Smooth muscle cell (in vitro differentiated cells): ENCODE measurements around the gene FLRT2. TPM values are rescaled to one million over a fixed set of nuclear protein-coding genes. Genes with fewer than 3 reads are reported as not detected.
A peak's percentile ranks its signal among the peaks of the same experiment; 100 is the strongest.

ENCODE experiments used
- DNase-seq: peaks from one replicate; lab custom pipeline; 2025; ENCODE audit not compliant: unreplicated experiment; lab: John Stamatoyannopoulos, UW
- H2AFZ ChIP-seq: fragments of 200-600 bp; sonication (generic); 2 replicates; pipeline ENCODE4 v1.6.0; 2016; ENCODE audit warnings: antibody characterized with exemption, low read depth, mild to moderate bottlenecking
- H3F3A ChIP-seq: fragments of 200-600 bp; sonication (generic); 2 replicates; pipeline ENCODE4 v1.6.0; 2017; ENCODE audit warnings: antibody characterized with exemption, low read depth
- H3K27ac ChIP-seq: fragments of 200-600 bp; sonication (generic); 2 replicates; pipeline ENCODE4 v1.5.1; 2016; ENCODE audit warnings: low read depth, mild to moderate bottlenecking
- H3K27me3 ChIP-seq: fragments of 200-600 bp; sonication (generic); 2 replicates; pipeline ENCODE4 v1.6.1; 2016; ENCODE audit warnings: low read depth, mild to moderate bottlenecking
- H3K36me3 ChIP-seq: fragments of 200-600 bp; sonication (generic); 2 replicates; pipeline ENCODE4 v1.5.1; 2016; ENCODE audit warnings: low read depth
- H3K4me1 ChIP-seq: fragments of 200-600 bp; sonication (generic); 2 replicates; pipeline ENCODE4 v1.5.1; 2016; ENCODE audit warnings: low read depth
- H3K4me2 ChIP-seq: fragments of 200-600 bp; sonication (generic); 2 replicates; pipeline ENCODE4 v1.6.0; 2016; ENCODE audit warnings: mild to moderate bottlenecking
- H3K4me3 ChIP-seq: fragments of 200-600 bp; sonication (generic); 2 replicates; pipeline ENCODE4 v1.5.1; 2016; ENCODE audit warnings: mild to moderate bottlenecking
- H3K79me2 ChIP-seq: fragments of 200-600 bp; sonication (generic); 2 replicates; pipeline ENCODE4 v1.6.0; 2016; ENCODE audit warnings: low read depth, mild to moderate bottlenecking
- H3K9ac ChIP-seq: fragments of 200-600 bp; sonication (generic); 2 replicates; pipeline ENCODE4 v1.6.0; 2016; ENCODE audit warnings: low read depth
- H3K9me3 ChIP-seq: fragments of 200-600 bp; sonication (generic); replicated peaks from 2 replicates; pipeline ENCODE4 v1.5.1; 2016; ENCODE audit warnings: low read depth
- H4K20me1 ChIP-seq: fragments of 200-600 bp; sonication (generic); 2 replicates; pipeline ENCODE4 v1.6.0; 2016; ENCODE audit warnings: low read depth
- CTCF ChIP-seq: fragments of 200-600 bp; sonication (generic); IDR thresholded peaks from 2 replicates; pipeline ENCODE4 v1.5.1; 2017; ENCODE audit warnings: borderline replicate concordance, mild to moderate bottlenecking, antibody characterized with exemption; ENCODE audit not compliant: insufficient read depth, poor library complexity, severe bottlenecking
- WGBS: methylation state at CpG from one replicate; pipeline ENCODE4 v1.1.7; 2016; ENCODE audit warnings: low lambda C conversion rate; 5-methylcytosine and 5-hydroxymethylcytosine counted together
- polyA plus RNA-seq: library from polyadenylated mRNA; unstranded; fragments of >200 nt; fragmentation: Nextera tagmentation; extraction: Ambion mirVana; gene quantifications from 2 replicates; pipeline ENCODE4 v1.2.1, GENCODE V29; 2016
- total RNA-seq: library from RNA; depleted of rRNA; stranded (reverse); fragments of >200 nt; gene quantifications from 2 replicates; pipeline ENCODE4 v1.2.3, GENCODE V29; 2014

FLRT2 gene
- total and polyA plus RNA-seq, 2 experiments from 2014 or later, result 52.3 to 104 TPM

- Histone ChIP-seq H4K20me1 (no peaks in the 10 kb centered on the region), H3K9ac (peak overlapping the region; percentile 9), H3K27me3 (no peaks in the 10 kb centered on the region), H2AFZ (peak overlapping the region; percentile 40), H3K4me1 (peaks cover 9% of the 10 kb centered on the region), H3K36me3 (no peaks in the 10 kb centered on the region), H3K79me2 (peaks cover 4% of the 10 kb centered on the region), H3K27ac (peak overlapping the region; percentile 82), H3K4me3 (no peak overlapping the region), H3K9me3 (no peaks in the 10 kb centered on the region), H3F3A (no peaks in the 10 kb centered on the region), H3K4me2 (peak overlapping the region; percentile 87)
- no peak for TF ChIP-seq CTCF
- DNase-seq, result no peak
- WGBS, result 91% methylated on average over 1 of the region's 1 CpG
Measured at GRCh38 chr14:85527006-85527405, 2.9 kb upstream of the FLRT2 start.

GRCh38 chr14:85527445-85528035 is 2.4 kb upstream of the FLRT2 start:
- peak overlapping the region; percentile 80 for H3K4me3 ChIP-seq
- no peaks in the 10 kb centered on the region for H3K27me3 ChIP-seq
- no peak for DNase-seq
- H3K4me2 ChIP-seq, result peak overlapping the region; percentile 87
- peak overlapping the region; percentile 82 for H3K27ac ChIP-seq
- no peaks in the 10 kb centered on the region for H3K9me3 ChIP-seq
- 47% methylated on average over 3 of the region's 3 CpGs for WGBS
- peaks cover 6% of the 10 kb centered on the region for H3K79me2 ChIP-seq
- peak overlapping the region; percentile 9 for H3K9ac ChIP-seq
- no peaks in the 10 kb centered on the region for H4K20me1 ChIP-seq
- peaks cover 12% of the 10 kb centered on the region for H3K4me1 ChIP-seq
- no peaks in the 10 kb centered on the region for H3F3A ChIP-seq
- H3K36me3 ChIP-seq, result no peaks in the 10 kb centered on the region
- TF ChIP-seq CTCF, result no peak
- H2AFZ ChIP-seq, result peak overlapping the region; percentile 40

DNA sequence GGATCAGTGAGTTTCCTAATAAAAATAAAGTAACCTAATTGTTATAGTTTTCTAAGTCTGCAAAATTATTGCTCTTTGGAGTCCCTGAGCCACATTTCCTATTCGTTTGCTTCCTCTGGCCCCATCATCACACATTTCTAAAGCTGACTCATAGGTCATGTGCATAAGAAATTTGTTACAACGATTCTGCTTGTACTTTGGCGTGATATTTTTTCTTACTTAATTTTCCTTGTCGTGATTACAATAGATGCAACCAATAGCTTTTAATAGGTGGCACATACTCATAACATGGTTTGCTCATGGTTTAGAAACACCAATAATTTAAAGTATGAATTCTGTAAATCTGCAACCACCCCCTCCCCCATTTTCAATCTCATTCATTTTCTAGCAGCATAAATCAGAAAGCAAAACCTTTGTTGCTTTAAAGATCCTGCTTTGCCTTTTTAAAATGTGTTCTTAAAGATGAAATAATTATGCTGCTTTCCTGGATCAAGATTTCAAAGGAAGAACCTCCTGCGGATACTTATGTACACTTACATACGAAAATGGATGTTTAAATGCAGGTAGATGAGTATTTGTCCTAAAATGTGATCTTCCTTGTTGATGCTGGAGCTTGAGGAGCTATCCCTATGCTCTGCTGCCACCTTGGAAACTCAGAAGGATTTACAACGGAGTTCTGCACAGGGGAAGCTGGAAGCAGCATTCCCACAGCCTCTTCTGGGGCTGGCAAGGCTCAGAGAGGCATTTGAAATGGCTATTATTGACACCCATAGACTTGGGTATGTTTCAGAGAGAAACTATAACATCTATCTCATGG is 1.7 kb upstream of the FLRT2 start:
- Histone ChIP-seq H3K9ac (peak overlapping the region; percentile 9), H3K27ac (peak overlapping the region; percentile 82)

More for the DNA sequence above, 1.7 kb upstream of the FLRT2 start:
- TF ChIP-seq CTCF, result peak; percentile 60
- Histone ChIP-seq H3K27me3 (no peaks in the 10 kb centered on the region), H2AFZ (peak overlapping the region; percentile 81), H3K36me3 (no peaks in the 10 kb centered on the region), H3K4me1 (peaks cover 15% of the 10 kb centered on the region), H3K4me2 (peak overlapping the region; percentile 87), H4K20me1 (no peaks in the 10 kb centered on the region), H3K79me2 (peaks cover 13% of the 10 kb centered on the region), H3K4me3 (peak overlapping the region; percentile 80), H3K9me3 (no peaks in the 10 kb centered on the region), H3F3A (no peaks in the 10 kb centered on the region)
- 17% methylated on average over 7 of the region's 7 CpGs for WGBS
- no peak for DNase-seq
